Stimulated activated CD8-positive, alpha-beta memory T cell treated with anti-CD3 and anti-CD28 coated beads, Interleukin-15, amount 100 ng/mL, for 4 hours (primary cell): ENCODE measurements around the gene ZNF57.
A peak's percentile ranks its signal among the peaks of the same experiment; 100 is the strongest.
"Not testable (repeated sequence)": the region's sequence is repeated elsewhere in the genome, so short reads cannot be mapped to it uniquely, and the experiment has no call there.

Experiments
- DNase-seq, 2 donors: peaks; one replicate each; pipeline ENCODE4 v3.0.0-alpha.2; 2020; ENCODE audit warnings: low read depth in 2 of 2

The ZNF57 gene

GRCh38 chr19:2896694-2897093 is 4.0 kb upstream of the ZNF57 start:
- no peak for DNase-seq

- DNase-seq, result no peak
Observed at GRCh38 chr19:2902590-2903218, 2.0 kb downstream of the ZNF57 start.

- DNase-seq, result not testable (repeated sequence)
Observed at GRCh38 chr19:2903326-2903725, 2.6 kb downstream of the ZNF57 start.

GRCh38 chr19:2905918-2906519 is 5.3 kb downstream of the ZNF57 start:
- no peak for DNase-seq

- no peak for DNase-seq
Observed at GRCh38 chr19:2906631-2907195, 6.0 kb downstream of the ZNF57 start.

GRCh38 chr19:2912306-2912705 is 11.6 kb downstream of the ZNF57 start:
- DNase-seq, result no peak

- DNase-seq, result no peak
Observed at GRCh38 chr19:2917275-2918184, 16.8 kb downstream of the ZNF57 start.

GRCh38 chr19:2922987-2923386 is 22.3 kb downstream of the ZNF57 start:
- no peak for DNase-seq

GRCh38 chr19:2923510-2923909 is 22.8 kb downstream of the ZNF57 start:
- DNase-seq, result no peak

- no peak for DNase-seq
Observed at GRCh38 chr19:2926341-2927031, 25.8 kb downstream of the ZNF57 start.

- no peak for DNase-seq
Observed at GRCh38 chr19:2927032-2927430, 26.3 kb downstream of the ZNF57 start.

GRCh38 chr19:2933490-2933910 is 32.8 kb downstream of the ZNF57 start:
- no peak for DNase-seq

- not testable (repeated sequence) for DNase-seq
Observed at GRCh38 chr19:2935863-2936262, 35.1 kb downstream of the ZNF57 start.

GRCh38 chr19:2942928-2943640 is 42.4 kb downstream of the ZNF57 start:
- no peak for DNase-seq

GRCh38 chr19:2944403-2944774 is 43.7 kb downstream of the ZNF57 start:
- peak in 1 of 2 donors; percentile 13 for DNase-seq

GRCh38 chr19:2944775-2945574 is 44.2 kb downstream of the ZNF57 start, which contains the start of gene ZNF77:
ZNF77 (minus strand) TSS chr19:2944971; CDS start chr19:2944840, 131 bp downstream.
- DNase-seq, result peak; percentile 95 to 99

- no peak for DNase-seq
Observed at GRCh38 chr19:2945575-2946184, 45.0 kb downstream of the ZNF57 start.

GRCh38 chr19:2949939-2950285 is 49.2 kb downstream of the ZNF57 start:
- DNase-seq, result no peak

GRCh38 chr19:2950286-2951124 is 49.8 kb downstream of the ZNF57 start:
- DNase-seq, result peak; percentile 98 to 100
